Neural progenitor cell (in vitro differentiated cells): ENCODE results near the gene AMZ2. TPM values are rescaled to one million over a fixed set of nuclear protein-coding genes. Genes with fewer than 3 reads are reported as not detected.

Experiments
- DNase-seq: peaks from one replicate; pipeline ENCODE4 v3.0.0-alpha.2; 2016; ENCODE audit warnings: low spot score
- H2AFZ ChIP-seq: fragments of 200-600 bp; sonication (generic); replicated peaks from 2 replicates; pipeline ENCODE4 v1.6.1; 2016; ENCODE audit warnings: antibody characterized with exemption
- H3F3A ChIP-seq: fragments of 200-600 bp; sonication (generic); 2 replicates; pipeline ENCODE4 v1.6.1; 2016; ENCODE audit warnings: antibody characterized with exemption, low read depth
- H3K27ac ChIP-seq: fragments of 200-600 bp; sonication (generic); 2 replicates; pipeline ENCODE4 v1.5.1; 2016; ENCODE audit warnings: mild to moderate bottlenecking
- H3K27me3 ChIP-seq: fragments of 200-600 bp; sonication (generic); 2 replicates; pipeline ENCODE4 v1.6.1; 2016; ENCODE audit warnings: mild to moderate bottlenecking, moderate library complexity
- H3K36me3 ChIP-seq: fragments of 200-600 bp; sonication (generic); 2 replicates; pipeline ENCODE4 v1.5.1; 2016
- H3K4me1 ChIP-seq: fragments of 200-600 bp; sonication (generic); 2 replicates; pipeline ENCODE4 v1.6.1; 2016; ENCODE audit warnings: mixed run types
- H3K4me2 ChIP-seq: fragments of 200-600 bp; sonication (generic); 2 replicates; pipeline ENCODE4 v1.6.1; 2016
- H3K4me3 ChIP-seq: fragments of 200-600 bp; sonication (generic); 2 replicates; pipeline ENCODE4 v1.5.1; 2016
- H3K79me2 ChIP-seq: fragments of 200-600 bp; sonication (generic); 2 replicates; pipeline ENCODE4 v1.6.1; 2016; ENCODE audit warnings: low read depth
- H3K9ac ChIP-seq: fragments of 200-600 bp; sonication (generic); 2 replicates; pipeline ENCODE4 v1.6.1; 2016
- H3K9me3 ChIP-seq: fragments of 200-600 bp; sonication (generic); 2 replicates; pipeline ENCODE4 v1.5.1; 2016; ENCODE audit warnings: low read depth
- H4K20me1 ChIP-seq: fragments of 200-600 bp; sonication (generic); 2 replicates; pipeline ENCODE4 v1.6.1; 2016; ENCODE audit warnings: low read depth
- H3K27ac Mint-ChIP-seq: 3 replicates; pipeline ENCODE4 v1.8.0; 2021; ENCODE audit warnings: mixed read lengths
- H3K27me3 Mint-ChIP-seq: 2 replicates; pipeline ENCODE4 v1.8.0; 2022; ENCODE audit warnings: low read depth, mild to moderate bottlenecking, inconsistent platforms, moderate library complexity, mixed read lengths; ENCODE audit not compliant: insufficient read depth
- H3K36me3 Mint-ChIP-seq: 3 replicates; pipeline ENCODE4 v1.8.0; 2021; ENCODE audit warnings: mixed read lengths
- H3K4me1 Mint-ChIP-seq: 3 replicates; pipeline ENCODE4 v1.8.0; 2021; ENCODE audit warnings: mixed read lengths
- H3K4me3 Mint-ChIP-seq: 3 replicates; pipeline ENCODE4 v1.8.0; 2021; ENCODE audit warnings: mild to moderate bottlenecking, moderate library complexity, mixed read lengths
- H3K9me3 Mint-ChIP-seq: 3 replicates; pipeline ENCODE4 v1.8.0; 2020; ENCODE audit warnings: mixed read lengths
- EZH2 ChIP-seq: fragments of 200-600 bp; sonication (generic); IDR thresholded peaks from 2 replicates; pipeline ENCODE4 v1.6.1; 2017; ENCODE audit warnings: antibody characterized with exemption, mild to moderate bottlenecking, moderate library complexity
- EZH2phosphoT487 ChIP-seq: fragments of 200-600 bp; sonication (generic); IDR thresholded peaks from 2 replicates; pipeline ENCODE4 v1.6.1; 2017; ENCODE audit warnings: antibody characterized with exemption
- total RNA-seq: library from RNA; depleted of rRNA; stranded (reverse); fragments of >200 nt; gene quantifications from 2 replicates; pipeline ENCODE4 v1.2.3, GENCODE V29; 2015; ENCODE audit warnings: low replicate concordance

AMZ2 gene
- total RNA-seq, 1 donor from 2014 or later: 150 TPM

GRCh38 chr17:68305142-68305541 is 57.3 kb downstream of the AMZ2 start:
- TF ChIP-seq EZH2: no peak
- TF ChIP-seq EZH2phosphoT487: no peak
- Mint-ChIP-seq H3K4me1 (peaks cover 5% of the 10 kb centered on the region), H3K36me3 (peaks cover 15% of the 10 kb centered on the region)

More at GRCh38 chr17:68305142-68305541, 57.3 kb downstream of the AMZ2 start:
- no peak for DNase-seq
- H3K4me3 ChIP-seq: no peak overlapping the region
- H3K36me3 ChIP-seq: no peaks in the 10 kb centered on the region
- H3K79me2 ChIP-seq: no peaks in the 10 kb centered on the region
- H3K27ac ChIP-seq: no peak overlapping the region
- no peak overlapping the region for H3K9ac ChIP-seq
- Mint-ChIP-seq H3K4me3 (no peak overlapping the region), H3K27me3 (peaks cover 1% of the 10 kb centered on the region), H3K27ac (no peak overlapping the region), H3K9me3 (peaks cover 15% of the 10 kb centered on the region)
- H4K20me1 ChIP-seq: no peaks in the 10 kb centered on the region
- no peaks in the 10 kb centered on the region for H3K27me3 ChIP-seq
- no peaks in the 10 kb centered on the region for H3K9me3 ChIP-seq
- no peak overlapping the region for H3K4me2 ChIP-seq
- H3K4me1 ChIP-seq: peaks cover 14% of the 10 kb centered on the region
- peaks cover 18% of the 10 kb centered on the region for H3F3A ChIP-seq
- H2AFZ ChIP-seq: no peak overlapping the region

Other genes starting within 250 kb of the AMZ2 start
- 480 and 549 TPM in 2 replicates for gene KPNA2, start 212.3 kb upstream of the AMZ2 start, total RNA-seq
- gene SLC16A6, start 43.1 kb downstream of the AMZ2 start, total RNA-seq: 0.09 and 0.19 TPM in 2 replicates
- gene ARSG, start 43.5 kb downstream of the AMZ2 start, total RNA-seq: 19.5 and 20.0 TPM in 2 replicates
- gene WIPI1, start 209.5 kb downstream of the AMZ2 start, total RNA-seq: 27.8 and 29.5 TPM in 2 replicates